B cell (primary cell): ENCODE measurements around the gene FAM222A. TPM values are rescaled to one million over a fixed set of nuclear protein-coding genes. Genes with fewer than 3 reads are reported as not detected.

Experiments
- ATAC-seq: fragments of 200-7000 bp; cut with Tn5 transposase; one replicate; pipeline ENCODE4 v1.10.0; 2021; ENCODE audit warnings: low read depth, mild to moderate bottlenecking, moderate number of reproducible peaks, moderate library complexity
- CTCF ChIA-PET: fragments of 350-600 bp; sonication (Branson Sonifier 250); formaldehyde crosslinking; loops from one replicate; lab custom pipeline; 2021; ENCODE audit warnings: antibody characterized with exemption, inconsistent platforms; lab: Charles Lee
- POLR2A ChIA-PET: fragments of 350-600 bp; sonication (Branson Sonifier 250); formaldehyde crosslinking; loops from one replicate; lab custom pipeline; 2021; ENCODE audit warnings: antibody characterized with exemption; lab: Charles Lee
- DNase-seq: peaks from one replicate; pipeline ENCODE4 v3.0.0; 2013
- H2AFZ ChIP-seq: 2 replicates; pipeline ENCODE4 v1.6.1; 2012; ENCODE audit warnings: mild to moderate bottlenecking, low read depth, low read length; ENCODE audit not compliant: insufficient read depth, poor library complexity, severe bottlenecking
- H3K27ac ChIP-seq, 2 donors: 1 replicate in 1 of 2; 2 replicates in 1 of 2; pipeline ENCODE4 v1.5.1; 2012 to 2013; ENCODE audit warnings: low read length in 2 of 2, mild to moderate bottlenecking in 2 of 2, moderate library complexity in 1 of 2
- H3K27me3 ChIP-seq, 4 experiments: fragments of 200-600 bp in 1 of 4; sonication (generic) in 1 of 4; replicated peaks in 1 of 4; 1 replicate in 2 of 4; 2 replicates in 2 of 4; pipeline versions ENCODE4 v1.6.1 to v1.7.0; 2013 to 2016; ENCODE audit warnings: low read length in 3 of 4, mild to moderate bottlenecking in 2 of 4, mixed read lengths in 1 of 4, moderate library complexity in 1 of 4; ENCODE audit not compliant: insufficient read depth in 4 of 4, control insufficient read depth in 3 of 4; ENCODE audit errors: control extremely low read depth in 1 of 4
- H3K36me3 ChIP-seq, 2 experiments: replicated peaks in 1 of 2; 1 replicate in 1 of 2; 2 replicates in 1 of 2; pipeline versions ENCODE4 v1.6.1 to v1.7.1; 2013; ENCODE audit warnings: low read length in 1 of 2; ENCODE audit not compliant: insufficient read depth in 2 of 2, control insufficient read depth in 1 of 2; ENCODE audit errors: control extremely low read depth in 1 of 2, extremely low read depth in 1 of 2
- H3K4me1 ChIP-seq, 2 donors: fragments of 200-600 bp in 1 of 2; sonication (generic) in 1 of 2; 1 replicate in 1 of 2; 2 replicates in 1 of 2; pipeline versions ENCODE4 v1.5.1 to v1.6.1; 2013 to 2017; ENCODE audit warnings: low read length in 2 of 2; ENCODE audit not compliant: control insufficient read depth in 2 of 2, insufficient read depth in 2 of 2
- H3K4me2 ChIP-seq: replicated peaks from 2 replicates; pipeline ENCODE3; 2012; ENCODE audit warnings: mild to moderate bottlenecking, low read depth, low read length; ENCODE audit not compliant: poor library complexity, severe bottlenecking
- H3K4me3 ChIP-seq, 5 experiments: fragments of 200-600 bp in 1 of 5; sonication (generic) in 1 of 5; 1 replicate in 3 of 5; 2 replicates in 2 of 5; pipeline versions ENCODE4 v1.5.1 to v1.7.0; 2011 to 2016; ENCODE audit warnings: low read length in 4 of 5, mild to moderate bottlenecking in 4 of 5, low read depth in 2 of 5, control low read depth in 1 of 5, moderate library complexity in 1 of 5; ENCODE audit not compliant: insufficient read depth in 1 of 5; ENCODE audit errors: control extremely low read depth in 1 of 5, extremely low read depth in 1 of 5
- H3K79me2 ChIP-seq: fragments of 200-600 bp; sonication (generic); one replicate; pipeline ENCODE4 v1.6.0; 2016; ENCODE audit warnings: low read length; ENCODE audit not compliant: control insufficient read depth, insufficient read depth
- H3K9ac ChIP-seq: fragments of 200-600 bp; sonication (generic); 2 replicates; pipeline ENCODE4 v1.6.1; 2017; ENCODE audit warnings: mild to moderate bottlenecking, low read length, moderate library complexity
- H3K9me3 ChIP-seq, 3 donors: one replicate each; pipeline versions ENCODE4 v1.6.1 to v1.7.1; 2013; ENCODE audit warnings: low read length in 2 of 3; ENCODE audit not compliant: control insufficient read depth in 2 of 3, insufficient read depth in 1 of 3; ENCODE audit errors: control extremely low read depth in 1 of 3
- H4K20me1 ChIP-seq: 2 replicates; pipeline ENCODE4 v1.6.0; 2012; ENCODE audit warnings: mild to moderate bottlenecking, low read length; ENCODE audit not compliant: insufficient read depth, control insufficient read depth, poor library complexity, severe bottlenecking
- H3K27ac Mint-ChIP-seq: one replicate; pipeline ENCODE4 v1.8.0; 2021; ENCODE audit warnings: mixed read lengths
- H3K27me3 Mint-ChIP-seq: one replicate; pipeline ENCODE4 v1.8.0; 2021; ENCODE audit warnings: mixed read lengths
- H3K4me1 Mint-ChIP-seq: one replicate; pipeline ENCODE4 v1.8.0; 2021; ENCODE audit warnings: mixed read lengths
- H3K4me3 Mint-ChIP-seq: one replicate; pipeline ENCODE4 v1.8.0; 2021; ENCODE audit warnings: mixed read lengths
- H3K9me3 Mint-ChIP-seq: one replicate; pipeline ENCODE4 v1.8.0; 2022; ENCODE audit warnings: mixed read lengths; ENCODE audit not compliant: insufficient read depth
- EZH2 ChIP-seq: IDR thresholded peaks from 2 replicates; pipeline ENCODE4 v1.6.1; 2012; ENCODE audit warnings: borderline replicate concordance, low read depth, mild to moderate bottlenecking, moderate library complexity, low read length; ENCODE audit not compliant: insufficient read depth, poor library complexity, severe bottlenecking
- WGBS: methylation state at CpG from one replicate; pipeline ENCODE4 v1.1.5; 2013; ENCODE audit warnings: missing lambda C conversion rate; ENCODE audit not compliant: insufficient coverage; 5-methylcytosine and 5-hydroxymethylcytosine counted together
- intact Hi-C: fragments of 100-400 bp; cut with micrococcal nuclease; formaldehyde crosslinking; loops from one replicate; pipeline ENCODE4 v1.10.0; 2022
- polyA plus RNA-seq: library from polyadenylated mRNA; depleted of rRNA; stranded (reverse); fragments of >200 nt; gene quantifications from 2 replicates; pipeline ENCODE4 v1.2.3, GENCODE V29; 2012
- total RNA-seq, 2 donors: library from RNA; stranded (reverse); fragments of 120-200 nt in 1 of 2; gene quantifications; 1 replicate in 1 of 2; 2 replicates in 1 of 2; pipeline versions ENCODE4 v1.2.3 to v1.2.4, GENCODE V29; 2013 to 2022
- TF ChIP-seq, protein P1 (sequence below): fragments of 200-600 bp; IDR thresholded peaks from one replicate; pipeline ENCODE4 v1.8.0; 2022; ENCODE audit warnings: antibody characterized with exemption, mild to moderate bottlenecking

The FAM222A gene
- total and polyA plus RNA-seq, 2 donors (not counting 1 experiment from before 2014, with no cell fraction given) = 0.49 to 4.6 TPM

DNA sequence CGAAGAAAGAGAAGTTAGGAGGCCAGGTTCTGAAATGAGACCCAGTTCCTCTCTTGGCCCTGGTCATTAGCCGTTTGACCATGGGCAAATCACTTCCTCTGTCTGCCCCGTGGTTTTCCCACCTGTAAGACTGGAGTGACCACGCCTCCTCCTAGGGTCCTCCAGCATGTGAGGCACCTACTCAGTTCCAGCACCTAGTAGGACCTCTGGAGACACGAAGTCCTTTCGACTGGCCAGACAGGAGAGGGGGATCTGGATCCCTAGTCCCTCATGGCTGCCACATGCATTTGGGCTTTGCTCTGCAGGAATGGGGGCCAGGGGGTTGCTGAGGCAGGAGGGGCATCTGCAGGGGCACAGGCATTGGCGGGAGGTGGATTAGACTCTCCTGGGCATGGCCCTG lies 103.2 kb downstream of the FAM222A start:
- CTCF ChIA-PET = no interaction called here
- Histone ChIP-seq H3K36me3 (no peaks in the 10 kb centered on the region), H3K9ac (no peak overlapping the region), H3K9me3 (no peaks in the 10 kb centered on the region), H4K20me1 (no peaks in the 10 kb centered on the region), H3K4me2 (no peak overlapping the region), H3K27me3 (peaks cover 0 to 10% (median 0%) of the 10 kb centered on the region in 4 experiments), H3K4me1 (no peaks in the 10 kb centered on the region), H3K4me3 (no peak overlapping the region), H3K27ac (no peak overlapping the region), H3K79me2 (no peaks in the 10 kb centered on the region), H2AFZ (no peak overlapping the region)
- no peak for TF ChIP-seq EZH2
- TF ChIP-seq, protein P1, sequence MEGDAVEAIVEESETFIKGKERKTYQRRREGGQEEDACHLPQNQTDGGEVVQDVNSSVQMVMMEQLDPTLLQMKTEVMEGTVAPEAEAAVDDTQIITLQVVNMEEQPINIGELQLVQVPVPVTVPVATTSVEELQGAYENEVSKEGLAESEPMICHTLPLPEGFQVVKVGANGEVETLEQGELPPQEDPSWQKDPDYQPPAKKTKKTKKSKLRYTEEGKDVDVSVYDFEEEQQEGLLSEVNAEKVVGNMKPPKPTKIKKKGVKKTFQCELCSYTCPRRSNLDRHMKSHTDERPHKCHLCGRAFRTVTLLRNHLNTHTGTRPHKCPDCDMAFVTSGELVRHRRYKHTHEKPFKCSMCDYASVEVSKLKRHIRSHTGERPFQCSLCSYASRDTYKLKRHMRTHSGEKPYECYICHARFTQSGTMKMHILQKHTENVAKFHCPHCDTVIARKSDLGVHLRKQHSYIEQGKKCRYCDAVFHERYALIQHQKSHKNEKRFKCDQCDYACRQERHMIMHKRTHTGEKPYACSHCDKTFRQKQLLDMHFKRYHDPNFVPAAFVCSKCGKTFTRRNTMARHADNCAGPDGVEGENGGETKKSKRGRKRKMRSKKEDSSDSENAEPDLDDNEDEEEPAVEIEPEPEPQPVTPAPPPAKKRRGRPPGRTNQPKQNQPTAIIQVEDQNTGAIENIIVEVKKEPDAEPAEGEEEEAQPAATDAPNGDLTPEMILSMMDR = no peak
- POLR2A ChIA-PET = no interaction called here
- no peak overlapping the region for H3K4me3 Mint-ChIP-seq
- no peak overlapping the region for H3K27ac Mint-ChIP-seq
- H3K4me1 Mint-ChIP-seq = no peaks in the 10 kb centered on the region
- no peak for DNase-seq
- H3K27me3 Mint-ChIP-seq = peaks cover 16% of the 10 kb centered on the region
- intact Hi-C loops = no loop called here
- ATAC-seq = no peak
- H3K9me3 Mint-ChIP-seq = no peaks in the 10 kb centered on the region
- WGBS = 60% methylated on average over 7 of the region's 7 CpGs

DNA sequence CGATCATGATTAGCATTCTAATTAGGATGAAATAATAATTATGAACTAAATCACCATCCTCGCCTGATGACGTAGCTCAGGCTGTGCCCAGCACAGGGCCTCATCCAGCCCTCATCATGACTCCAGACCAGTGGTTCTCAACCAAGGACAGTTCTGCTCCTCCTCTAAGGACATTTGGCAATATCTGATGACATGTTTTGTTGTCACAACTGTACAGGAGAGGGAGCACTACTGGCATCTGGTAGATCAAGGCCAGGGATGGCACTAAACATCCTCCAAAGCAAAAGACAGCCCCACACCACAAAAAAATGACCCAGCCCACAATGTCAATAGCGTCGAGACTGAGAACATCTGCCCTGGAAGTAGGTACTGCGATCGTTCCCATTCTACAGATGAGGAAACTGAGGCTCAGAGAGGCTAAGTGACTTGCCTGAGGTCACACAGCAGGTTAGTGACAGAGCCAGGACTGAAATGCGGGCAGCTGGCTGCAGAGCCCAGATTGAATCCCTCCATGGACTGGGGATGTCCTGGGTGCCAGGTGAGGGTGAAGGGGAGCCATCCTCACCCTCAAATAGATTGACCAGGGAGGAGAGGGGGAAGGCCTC lies 104.1 kb downstream of the FAM222A start:
- Histone ChIP-seq H4K20me1 (no peaks in the 10 kb centered on the region), H3K4me3 (no peak overlapping the region), H3K4me1 (no peaks in the 10 kb centered on the region), H3K36me3 (no peaks in the 10 kb centered on the region), H3K9me3 (no peaks in the 10 kb centered on the region), H3K27ac (no peak overlapping the region), H3K79me2 (no peaks in the 10 kb centered on the region), H3K27me3 (peaks cover 0 to 10% (median 0%) of the 10 kb centered on the region in 4 experiments), H2AFZ (no peak overlapping the region), H3K9ac (no peak overlapping the region), H3K4me2 (no peak overlapping the region)
- Mint-ChIP-seq H3K4me1 (no peaks in the 10 kb centered on the region), H3K9me3 (no peaks in the 10 kb centered on the region), H3K27me3 (peaks cover 21% of the 10 kb centered on the region), H3K4me3 (no peak overlapping the region), H3K27ac (no peak overlapping the region)
- ATAC-seq (no peak), DNase-seq (no peak)
- 93% methylated on average over 5 of the region's 8 CpGs for WGBS
- ChIA-PET POLR2A (no interaction called here), CTCF (no interaction called here)
- TF ChIP-seq, protein P1 = no peak
- no peak for TF ChIP-seq EZH2
- intact Hi-C loops = no loop called here
